ENCODE results near the gene SCNN1G.

Gene SCNN1G

GRCh38 chr16:23217646-23218045 lies 35.1 kb downstream of the SCNN1G start:
- H3K9me3 ChIP-seq (ENCODE audit: severe bottlenecking): no peaks in the 10 kb centered on the region
- H3K27ac ChIP-seq: no peak overlapping the region
- H3K27me3 ChIP-seq (ENCODE audit: insufficient read depth, low read depth, severe bottlenecking): no peaks in the 10 kb centered on the region

GRCh38 chr16:23222929-23223328 lies 40.4 kb downstream of the SCNN1G start:
- no peaks in the 10 kb centered on the region for H3K36me3 ChIP-seq
- no peaks in the 10 kb centered on the region for H3K9me3 ChIP-seq (ENCODE audit: severe bottlenecking)
- TF ChIP-seq CTCF (IDR thresholded peaks at IDR 0.05; ENCODE audit: low read depth, low read length): no peak
- H3K27ac ChIP-seq: no peak overlapping the region
- H3K4me3 ChIP-seq (ENCODE audit: low read depth, low read length): no peak overlapping the region
- no peak for DNase-seq
- no peaks in the 10 kb centered on the region for H3K27me3 ChIP-seq (ENCODE audit: insufficient read depth, low read depth, severe bottlenecking)

More at GRCh38 chr16:23217646-23218045, 35.1 kb downstream of the SCNN1G start:
- no peak overlapping the region for H3K4me3 ChIP-seq (ENCODE audit: low read depth, low read length)
- no peak for DNase-seq
- TF ChIP-seq CTCF (IDR thresholded peaks at IDR 0.05; ENCODE audit: low read depth, low read length): no peak
- H3K36me3 ChIP-seq: no peaks in the 10 kb centered on the region

DNA sequence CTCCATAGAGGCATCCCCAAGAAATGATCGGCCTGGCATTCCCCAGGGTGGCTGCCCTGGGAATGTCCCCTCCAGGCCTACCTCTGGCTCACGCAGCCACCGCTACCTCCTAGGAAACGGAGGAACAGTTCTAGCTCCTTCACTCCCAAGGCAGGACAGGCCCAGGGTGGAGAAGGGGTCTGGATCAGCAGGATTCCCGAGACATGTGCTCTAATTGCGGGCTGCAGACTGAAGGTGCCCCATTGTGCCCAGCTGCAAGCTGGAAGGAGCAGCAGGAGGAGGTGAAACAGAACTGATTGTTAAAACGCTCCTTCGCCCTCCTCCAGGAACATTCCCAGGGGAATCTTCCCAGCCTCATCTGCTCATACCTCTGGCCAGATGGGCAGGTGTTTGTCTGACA lies 40.8 kb downstream of the SCNN1G start:
- Histone ChIP-seq H3K27me3 (ENCODE audit: insufficient read depth, low read depth, severe bottlenecking) (no peaks in the 10 kb centered on the region), H3K36me3 (no peaks in the 10 kb centered on the region), H3K4me3 (ENCODE audit: low read depth, low read length) (no peak overlapping the region), H3K9me3 (ENCODE audit: severe bottlenecking) (no peaks in the 10 kb centered on the region), H3K27ac (no peak overlapping the region)
- TF ChIP-seq CTCF (IDR thresholded peaks at IDR 0.05; ENCODE audit: low read depth, low read length): no peak
- no peak for DNase-seq

- Histone ChIP-seq H3K36me3 (no peaks in the 10 kb centered on the region), H3K27ac (no peak overlapping the region), H3K27me3 (ENCODE audit: insufficient read depth, low read depth, severe bottlenecking) (no peaks in the 10 kb centered on the region), H3K4me3 (ENCODE audit: low read depth, low read length) (no peak overlapping the region), H3K9me3 (ENCODE audit: severe bottlenecking) (no peaks in the 10 kb centered on the region)
- no peak for DNase-seq
- no peak for TF ChIP-seq CTCF (IDR thresholded peaks at IDR 0.05; ENCODE audit: low read depth, low read length)
Measured at GRCh38 chr16:23225109-23225508, 42.6 kb downstream of the SCNN1G start.

DNA sequence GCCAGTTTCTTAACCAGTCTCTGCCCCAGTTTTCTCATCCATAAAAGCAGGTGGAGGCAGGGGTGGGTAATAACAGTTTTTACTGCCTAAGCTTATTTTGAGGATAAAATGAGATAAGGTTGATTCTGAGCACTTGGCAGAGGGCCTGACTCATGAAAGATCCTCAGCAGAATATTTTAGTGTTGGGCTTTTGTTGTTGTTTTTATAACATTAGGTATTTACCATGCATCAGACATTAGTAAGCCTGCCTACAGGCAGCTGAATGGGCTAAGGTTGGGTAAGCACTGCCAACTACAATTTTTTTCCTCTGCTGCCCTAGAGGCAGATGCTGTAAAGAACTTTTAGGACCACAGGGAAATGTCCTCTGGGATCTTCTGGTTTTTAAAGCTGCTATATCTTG lies 43.1 kb downstream of the SCNN1G start:
- Histone ChIP-seq H3K9me3 (ENCODE audit: severe bottlenecking) (no peaks in the 10 kb centered on the region), H3K27me3 (ENCODE audit: insufficient read depth, low read depth, severe bottlenecking) (no peaks in the 10 kb centered on the region), H3K4me3 (ENCODE audit: low read depth, low read length) (no peak overlapping the region), H3K27ac (no peak overlapping the region), H3K36me3 (no peaks in the 10 kb centered on the region)
- DNase-seq: no peak
- TF ChIP-seq CTCF (IDR thresholded peaks at IDR 0.05; ENCODE audit: low read depth, low read length): no peak

DNA sequence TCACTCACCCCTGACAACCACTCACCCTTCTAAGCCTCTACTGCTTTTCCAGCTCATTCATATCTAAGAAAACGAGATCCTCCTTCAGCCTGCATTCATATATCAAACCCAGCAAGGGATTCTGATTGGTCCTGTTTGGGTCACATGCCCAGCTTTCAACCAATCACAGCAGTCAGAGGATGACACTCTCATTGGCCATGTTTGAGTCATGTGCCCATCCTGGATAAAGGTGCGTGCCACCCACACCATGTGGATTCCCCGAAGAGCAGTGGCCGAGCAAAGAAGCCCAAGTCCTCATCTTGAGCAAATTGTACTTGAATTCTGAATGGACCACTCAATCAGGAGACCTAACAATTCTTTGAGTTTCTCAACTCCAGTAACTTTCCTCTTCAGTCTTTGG lies 45.0 kb downstream of the SCNN1G start:
- H3K27me3 ChIP-seq (ENCODE audit: insufficient read depth, low read depth, severe bottlenecking): no peaks in the 10 kb centered on the region
- DNase-seq: no peak
- no peak for TF ChIP-seq CTCF (IDR thresholded peaks at IDR 0.05; ENCODE audit: low read depth, low read length)
- H3K9me3 ChIP-seq (ENCODE audit: severe bottlenecking): no peaks in the 10 kb centered on the region
- H3K27ac ChIP-seq: no peak overlapping the region
- no peaks in the 10 kb centered on the region for H3K36me3 ChIP-seq
- H3K4me3 ChIP-seq (ENCODE audit: low read depth, low read length): no peak overlapping the region
